NT2/D1 (cell line): Measurements from ENCODE around the gene CHAF1A.

Experiments used
- SUZ12 ChIP-seq: IDR thresholded peaks from 2 replicates; pipeline ENCODE4 v1.6.1; 2011; ENCODE audit not compliant: insufficient read length, insufficient read depth; ENCODE audit errors: extremely low read depth
- YY1 ChIP-seq: IDR thresholded peaks from 2 replicates; pipeline ENCODE4 v1.6.1; 2011; ENCODE audit not compliant: insufficient read length, insufficient read depth
- ZNF274 ChIP-seq: IDR thresholded peaks from 2 replicates; pipeline ENCODE4 v1.6.1; 2011; ENCODE audit warnings: mild to moderate bottlenecking, low read depth, low read length

GRCh38 chr19:4464815-4465581 lies 62.6 kb downstream of the CHAF1A start:
- no peak for TF ChIP-seq SUZ12
- no peak for TF ChIP-seq YY1
- no peak for TF ChIP-seq ZNF274
